HepG2 (cell line): ENCODE measurements around the gene POLH. TPM values are rescaled to one million over a fixed set of nuclear protein-coding genes. Genes with fewer than 3 reads are reported as not detected.

Source experiments
- CBX5 ChIP-seq: sonication (generic); formaldehyde crosslinking; IDR thresholded peaks from 2 replicates; pipeline ENCODE4 v1.4.0; 2020; ENCODE audit warnings: missing genetic modification reagents, borderline replicate concordance
- ERF ChIP-seq: IDR thresholded peaks from 2 replicates; pipeline ENCODE4 v1.6.1; 2018; ENCODE audit warnings: missing biosample characterization, missing genetic modification reagents
- ETV5 ChIP-seq: IDR thresholded peaks from 2 replicates; pipeline ENCODE4 v1.6.1; 2018; ENCODE audit warnings: missing biosample characterization, missing genetic modification reagents, inconsistent platforms, borderline replicate concordance
- NFYB ChIP-seq: sonication (generic); formaldehyde crosslinking; IDR thresholded peaks from 2 replicates; pipeline ENCODE4 v1.4.0; 2020; ENCODE audit warnings: missing genetic modification reagents
- POLR2AphosphoS2 ChIP-seq: IDR thresholded peaks from 2 replicates; pipeline ENCODE4 v1.6.1; 2011; ENCODE audit warnings: low read depth, low read length, improper control_type of control experiment
- ZNF20 ChIP-seq: sonication (generic); formaldehyde crosslinking; IDR thresholded peaks from 2 replicates; pipeline ENCODE4 v1.4.0; 2020; ENCODE audit warnings: mild to moderate bottlenecking, moderate library complexity, missing genetic modification reagents
- ZNF552 ChIP-seq: sonication (generic); formaldehyde crosslinking; IDR thresholded peaks from 2 replicates; pipeline ENCODE4 v1.9.0; 2022; ENCODE audit warnings: missing genetic modification reagents, mild to moderate bottlenecking, borderline replicate concordance
- polyA plus RNA-seq, 8 experiments: library from polyadenylated mRNA; depleted of rRNA in 3 of 8; stranded (reverse) in 7 of 8; unstranded in 1 of 8; fragments of >200 nt; fragmentation: Illumina TruSeq in 4 of 8; extraction: Trizol in 4 of 8; gene quantifications; 2 replicates each; pipeline versions ENCODE4 v1.2.1 to v1.2.3, GENCODE V29; 2011 to 2016; ENCODE audit warnings: low read depth in 4 of 8, missing spikeins in 1 of 8, mixed read lengths in 1 of 8; ENCODE audit not compliant: insufficient read depth in 1 of 8
- total RNA-seq, 5 experiments: library from RNA; depleted of rRNA; stranded (reverse); fragments of >200 nt; fragmentation: Illumina TruSeq; extraction: Trizol; gene quantifications; 2 replicates each; pipeline ENCODE4 v1.2.3, GENCODE V29; 2016; ENCODE audit warnings: low read depth in 1 of 5
- TF ChIP-seq, protein P1 (sequence below), 2 experiments: sonication (generic) in 1 of 2; formaldehyde crosslinking in 1 of 2; IDR thresholded peaks; 2 replicates each; pipeline versions ENCODE4 v1.6.1 to v1.9.0; 2014 to 2022; ENCODE audit warnings: antibody characterized with exemption in 1 of 2, borderline replicate concordance in 1 of 2, inconsistent platforms in 1 of 2, low read depth in 1 of 2, missing genetic modification reagents in 1 of 2
- TF ChIP-seq, protein P2 (sequence below): sonication (generic); formaldehyde crosslinking; IDR thresholded peaks from 2 replicates; pipeline ENCODE4 v1.4.0; 2020; ENCODE audit warnings: missing genetic modification reagents
- TF ChIP-seq, protein P3 (sequence below): sonication (generic); formaldehyde crosslinking; IDR thresholded peaks from 2 replicates; pipeline ENCODE4 v1.5.0; 2020; ENCODE audit warnings: mild to moderate bottlenecking, missing genetic modification reagents
- TF ChIP-seq, protein P4 (sequence below): sonication (generic); formaldehyde crosslinking; IDR thresholded peaks from 2 replicates; pipeline ENCODE4 v1.9.0; 2022; ENCODE audit warnings: missing genetic modification reagents, mild to moderate bottlenecking, borderline replicate concordance
- TF ChIP-seq, protein P5 (sequence below): sonication (generic); formaldehyde crosslinking; IDR thresholded peaks from 2 replicates; pipeline ENCODE4 v1.4.0; 2020; ENCODE audit warnings: missing genetic modification reagents

POLH gene
- total and polyA plus RNA-seq, 2 of the 13 experiments (the other 11 are each of a cell fraction or from before 2014, with no cell fraction given), result 11.6 to 25.0 TPM

DNA sequence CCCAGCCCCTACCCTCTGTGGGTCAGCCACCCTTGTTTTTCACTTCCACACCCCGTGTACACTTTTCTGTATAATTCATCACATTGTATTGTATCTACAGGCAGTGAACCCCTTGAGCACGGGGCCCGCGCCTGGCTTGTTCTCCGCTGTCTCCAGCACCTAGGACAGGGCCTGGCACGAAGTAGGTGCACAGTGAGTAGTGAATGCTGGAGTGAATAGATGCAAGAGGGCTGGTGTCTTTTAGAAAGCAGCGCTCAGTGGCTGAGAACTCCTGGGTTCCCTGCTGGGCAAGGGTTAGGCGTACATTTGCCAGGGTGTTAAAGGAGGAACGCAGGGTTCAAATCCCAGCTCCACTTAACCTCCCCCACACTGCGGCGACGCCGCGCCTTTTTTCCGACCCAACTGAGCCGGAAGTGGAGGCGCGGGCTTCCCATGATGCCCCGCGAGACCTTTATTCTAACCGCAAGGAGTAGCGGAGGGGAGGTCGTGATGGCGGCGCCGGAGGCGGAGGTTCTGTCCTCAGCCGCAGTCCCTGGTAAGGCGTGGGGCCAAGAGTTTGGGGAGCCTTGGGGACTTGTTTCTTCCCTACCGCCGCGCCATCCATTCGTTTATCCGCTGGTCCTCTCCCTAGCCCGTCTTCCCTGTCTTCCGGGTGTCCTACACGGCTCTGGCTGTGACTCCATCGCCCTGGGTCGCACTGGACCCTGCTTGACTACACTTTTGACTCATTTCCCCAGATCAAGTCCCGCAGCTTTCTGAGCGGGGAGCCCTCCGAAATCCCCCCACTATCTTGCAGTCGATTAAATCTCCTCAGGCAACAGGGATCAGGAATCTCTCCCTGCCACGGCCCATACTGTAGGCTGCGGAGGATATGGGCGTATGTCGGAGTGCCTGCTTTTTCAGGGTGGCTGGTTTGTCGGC is 59.7 kb downstream of the POLH start, which contains the start of gene MAD2L1BP (continued):
- TF ChIP-seq, protein P1, sequence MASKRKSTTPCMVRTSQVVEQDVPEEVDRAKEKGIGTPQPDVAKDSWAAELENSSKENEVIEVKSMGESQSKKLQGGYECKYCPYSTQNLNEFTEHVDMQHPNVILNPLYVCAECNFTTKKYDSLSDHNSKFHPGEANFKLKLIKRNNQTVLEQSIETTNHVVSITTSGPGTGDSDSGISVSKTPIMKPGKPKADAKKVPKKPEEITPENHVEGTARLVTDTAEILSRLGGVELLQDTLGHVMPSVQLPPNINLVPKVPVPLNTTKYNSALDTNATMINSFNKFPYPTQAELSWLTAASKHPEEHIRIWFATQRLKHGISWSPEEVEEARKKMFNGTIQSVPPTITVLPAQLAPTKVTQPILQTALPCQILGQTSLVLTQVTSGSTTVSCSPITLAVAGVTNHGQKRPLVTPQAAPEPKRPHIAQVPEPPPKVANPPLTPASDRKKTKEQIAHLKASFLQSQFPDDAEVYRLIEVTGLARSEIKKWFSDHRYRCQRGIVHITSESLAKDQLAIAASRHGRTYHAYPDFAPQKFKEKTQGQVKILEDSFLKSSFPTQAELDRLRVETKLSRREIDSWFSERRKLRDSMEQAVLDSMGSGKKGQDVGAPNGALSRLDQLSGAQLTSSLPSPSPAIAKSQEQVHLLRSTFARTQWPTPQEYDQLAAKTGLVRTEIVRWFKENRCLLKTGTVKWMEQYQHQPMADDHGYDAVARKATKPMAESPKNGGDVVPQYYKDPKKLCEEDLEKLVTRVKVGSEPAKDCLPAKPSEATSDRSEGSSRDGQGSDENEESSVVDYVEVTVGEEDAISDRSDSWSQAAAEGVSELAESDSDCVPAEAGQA (IDR thresholded peaks at IDR 0.05; ENCODE audit: low read depth), result peak; percentile 61; the same call in 1 of the 2 replicates
- TF ChIP-seq, protein P1 (CRISPR knock-in tag; IDR thresholded peaks at IDR 0.05; ENCODE audit: borderline replicate concordance), result peak; percentile 77; the same call in 1 of the 2 replicates
- no peak; the same call in 1 of the 2 replicates for TF ChIP-seq NFYB (CRISPR knock-in tag)
- TF ChIP-seq ZNF20 (CRISPR knock-in tag), result 0 out of 2 replicates have a peak, but pooled peaks have one; percentile 34
- TF ChIP-seq, protein P2, sequence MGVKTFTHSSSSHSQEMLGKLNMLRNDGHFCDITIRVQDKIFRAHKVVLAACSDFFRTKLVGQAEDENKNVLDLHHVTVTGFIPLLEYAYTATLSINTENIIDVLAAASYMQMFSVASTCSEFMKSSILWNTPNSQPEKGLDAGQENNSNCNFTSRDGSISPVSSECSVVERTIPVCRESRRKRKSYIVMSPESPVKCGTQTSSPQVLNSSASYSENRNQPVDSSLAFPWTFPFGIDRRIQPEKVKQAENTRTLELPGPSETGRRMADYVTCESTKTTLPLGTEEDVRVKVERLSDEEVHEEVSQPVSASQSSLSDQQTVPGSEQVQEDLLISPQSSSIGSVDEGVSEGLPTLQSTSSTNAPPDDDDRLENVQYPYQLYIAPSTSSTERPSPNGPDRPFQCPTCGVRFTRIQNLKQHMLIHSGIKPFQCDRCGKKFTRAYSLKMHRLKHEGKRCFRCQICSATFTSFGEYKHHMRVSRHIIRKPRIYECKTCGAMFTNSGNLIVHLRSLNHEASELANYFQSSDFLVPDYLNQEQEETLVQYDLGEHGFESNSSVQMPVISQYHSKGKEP (CRISPR knock-in tag), result no peak
- TF ChIP-seq, protein P3, sequence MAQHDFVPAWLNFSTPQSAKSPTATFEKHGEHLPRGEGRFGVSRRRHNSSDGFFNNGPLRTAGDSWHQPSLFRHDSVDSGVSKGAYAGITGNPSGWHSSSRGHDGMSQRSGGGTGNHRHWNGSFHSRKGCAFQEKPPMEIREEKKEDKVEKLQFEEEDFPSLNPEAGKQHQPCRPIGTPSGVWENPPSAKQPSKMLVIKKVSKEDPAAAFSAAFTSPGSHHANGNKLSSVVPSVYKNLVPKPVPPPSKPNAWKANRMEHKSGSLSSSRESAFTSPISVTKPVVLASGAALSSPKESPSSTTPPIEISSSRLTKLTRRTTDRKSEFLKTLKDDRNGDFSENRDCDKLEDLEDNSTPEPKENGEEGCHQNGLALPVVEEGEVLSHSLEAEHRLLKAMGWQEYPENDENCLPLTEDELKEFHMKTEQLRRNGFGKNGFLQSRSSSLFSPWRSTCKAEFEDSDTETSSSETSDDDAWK (CRISPR knock-in tag), result no peak
- TF ChIP-seq ERF, result peak; percentile 97
- TF ChIP-seq POLR2AphosphoS2, result no peak
- TF ChIP-seq CBX5 (CRISPR knock-in tag), result peak; percentile 16
- TF ChIP-seq ZNF552 (CRISPR knock-in tag), result peak; percentile 50; the same call in 1 of the 2 replicates
- TF ChIP-seq, protein P4, sequence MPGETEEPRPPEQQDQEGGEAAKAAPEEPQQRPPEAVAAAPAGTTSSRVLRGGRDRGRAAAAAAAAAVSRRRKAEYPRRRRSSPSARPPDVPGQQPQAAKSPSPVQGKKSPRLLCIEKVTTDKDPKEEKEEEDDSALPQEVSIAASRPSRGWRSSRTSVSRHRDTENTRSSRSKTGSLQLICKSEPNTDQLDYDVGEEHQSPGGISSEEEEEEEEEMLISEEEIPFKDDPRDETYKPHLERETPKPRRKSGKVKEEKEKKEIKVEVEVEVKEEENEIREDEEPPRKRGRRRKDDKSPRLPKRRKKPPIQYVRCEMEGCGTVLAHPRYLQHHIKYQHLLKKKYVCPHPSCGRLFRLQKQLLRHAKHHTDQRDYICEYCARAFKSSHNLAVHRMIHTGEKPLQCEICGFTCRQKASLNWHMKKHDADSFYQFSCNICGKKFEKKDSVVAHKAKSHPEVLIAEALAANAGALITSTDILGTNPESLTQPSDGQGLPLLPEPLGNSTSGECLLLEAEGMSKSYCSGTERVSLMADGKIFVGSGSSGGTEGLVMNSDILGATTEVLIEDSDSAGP (CRISPR knock-in tag), result peak; percentile 96
- TF ChIP-seq, protein P5, sequence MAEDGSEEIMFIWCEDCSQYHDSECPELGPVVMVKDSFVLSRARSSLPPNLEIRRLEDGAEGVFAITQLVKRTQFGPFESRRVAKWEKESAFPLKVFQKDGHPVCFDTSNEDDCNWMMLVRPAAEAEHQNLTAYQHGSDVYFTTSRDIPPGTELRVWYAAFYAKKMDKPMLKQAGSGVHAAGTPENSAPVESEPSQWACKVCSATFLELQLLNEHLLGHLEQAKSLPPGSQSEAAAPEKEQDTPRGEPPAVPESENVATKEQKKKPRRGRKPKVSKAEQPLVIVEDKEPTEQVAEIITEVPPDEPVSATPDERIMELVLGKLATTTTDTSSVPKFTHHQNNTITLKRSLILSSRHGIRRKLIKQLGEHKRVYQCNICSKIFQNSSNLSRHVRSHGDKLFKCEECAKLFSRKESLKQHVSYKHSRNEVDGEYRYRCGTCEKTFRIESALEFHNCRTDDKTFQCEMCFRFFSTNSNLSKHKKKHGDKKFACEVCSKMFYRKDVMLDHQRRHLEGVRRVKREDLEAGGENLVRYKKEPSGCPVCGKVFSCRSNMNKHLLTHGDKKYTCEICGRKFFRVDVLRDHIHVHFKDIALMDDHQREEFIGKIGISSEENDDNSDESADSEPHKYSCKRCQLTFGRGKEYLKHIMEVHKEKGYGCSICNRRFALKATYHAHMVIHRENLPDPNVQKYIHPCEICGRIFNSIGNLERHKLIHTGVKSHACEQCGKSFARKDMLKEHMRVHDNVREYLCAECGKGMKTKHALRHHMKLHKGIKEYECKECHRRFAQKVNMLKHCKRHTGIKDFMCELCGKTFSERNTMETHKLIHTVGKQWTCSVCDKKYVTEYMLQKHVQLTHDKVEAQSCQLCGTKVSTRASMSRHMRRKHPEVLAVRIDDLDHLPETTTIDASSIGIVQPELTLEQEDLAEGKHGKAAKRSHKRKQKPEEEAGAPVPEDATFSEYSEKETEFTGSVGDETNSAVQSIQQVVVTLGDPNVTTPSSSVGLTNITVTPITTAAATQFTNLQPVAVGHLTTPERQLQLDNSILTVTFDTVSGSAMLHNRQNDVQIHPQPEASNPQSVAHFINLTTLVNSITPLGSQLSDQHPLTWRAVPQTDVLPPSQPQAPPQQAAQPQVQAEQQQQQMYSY (CRISPR knock-in tag), result peak; percentile 84
- peak; percentile 98 for TF ChIP-seq ETV5 (CRISPR knock-in tag)
